Left renal pelvis (tissue), 4 donors: ENCODE measurements around the gene OPN1MW3. TPM values are rescaled to one million over a fixed set of nuclear protein-coding genes. Genes with fewer than 3 reads are reported as not detected.

ENCODE experiments used
- polyA plus RNA-seq, 4 donors: library from polyadenylated mRNA; unstranded; fragments of 120-200 nt; gene quantifications; one replicate each; pipeline ENCODE4 v1.2.1, GENCODE V29; 2013; ENCODE audit not compliant: insufficient read length in 4 of 4

Gene OPN1MW3
- polyA plus RNA-seq, 4 donors, result not detected

Other genes starting within 250 kb of the OPN1MW3 start
- gene IRAK1, start 237.7 kb upstream of the OPN1MW3 start, polyA plus RNA-seq, result 10 to 100 TPM; 34.7 to 67.0 (median 44.6) TPM
- gene MECP2, start 159.9 kb upstream of the OPN1MW3 start, polyA plus RNA-seq, result 10 to 100 TPM; 23.2 to 31.9 (median 29.7) TPM
- gene OPN1LW, start 113.3 kb upstream of the OPN1MW3 start, polyA plus RNA-seq, result not detected
- gene OPN1MW, start 75.0 kb upstream of the OPN1MW3 start, polyA plus RNA-seq, result not detected
- gene OPN1MW2, start 37.8 kb upstream of the OPN1MW3 start, polyA plus RNA-seq, result not detected
- not detected for gene TEX28, start 37.5 kb downstream of the OPN1MW3 start, polyA plus RNA-seq
- under 1 TPM; 0.22 to 0.33 (median 0.25) TPM for gene TKTL1, start 38.2 kb downstream of the OPN1MW3 start, polyA plus RNA-seq
- 100 to 1,000 TPM; 390 to 584 (median 487) TPM for gene FLNA, start 117.1 kb downstream of the OPN1MW3 start, polyA plus RNA-seq
- gene EMD, start 121.7 kb downstream of the OPN1MW3 start, polyA plus RNA-seq, result 10 to 100 TPM; 59.5 to 75.9 (median 68.4) TPM
- gene RPL10, start 140.8 kb downstream of the OPN1MW3 start, polyA plus RNA-seq, result 1,000 to 10,000 TPM; 2,891 to 3,494 (median 3,187) TPM
- gene DNASE1L1, start 151.7 kb downstream of the OPN1MW3 start, polyA plus RNA-seq, result 10 to 100 TPM; 10.1 to 16.5 (median 12.0) TPM
- gene TAFAZZIN, start 154.0 kb downstream of the OPN1MW3 start, polyA plus RNA-seq, result 10 to 100 TPM; 23.9 to 50.8 (median 33.3) TPM
- gene ATP6AP1, start 171.1 kb downstream of the OPN1MW3 start, polyA plus RNA-seq, result 100 to 1,000 TPM in 3 of 4 donors, 10 to 100 TPM in 1; 90.0 to 165 (median 151) TPM
- gene GDI1, start 179.6 kb downstream of the OPN1MW3 start, polyA plus RNA-seq, result 100 to 1,000 TPM; 120 to 154 (median 127) TPM
- 10 to 100 TPM; 44.1 to 52.3 (median 46.7) TPM for gene FAM50A, start 186.6 kb downstream of the OPN1MW3 start, polyA plus RNA-seq
- 10 to 100 TPM; 45.2 to 69.6 (median 53.6) TPM for gene PLXNA3, start 200.7 kb downstream of the OPN1MW3 start, polyA plus RNA-seq
- 10 to 100 TPM; 11.2 to 14.8 (median 12.2) TPM for gene LAGE3, start 221.7 kb downstream of the OPN1MW3 start, polyA plus RNA-seq
- 10 to 100 TPM; 19.9 to 29.3 (median 27.1) TPM for gene UBL4A, start 229.0 kb downstream of the OPN1MW3 start, polyA plus RNA-seq
- 10 to 100 TPM; 17.2 to 21.7 (median 21.0) TPM for gene SLC10A3, start 233.0 kb downstream of the OPN1MW3 start, polyA plus RNA-seq